Measurements from ENCODE around the gene LAMB3. TPM values are rescaled to one million over a fixed set of nuclear protein-coding genes. Genes with fewer than 3 reads are reported as not detected.

LAMB3 gene
- polyA plus RNA-seq, 1 donor (not counting 4 experiments of a cell fraction or from before 2014, with no cell fraction given), result 659 TPM

DNA sequence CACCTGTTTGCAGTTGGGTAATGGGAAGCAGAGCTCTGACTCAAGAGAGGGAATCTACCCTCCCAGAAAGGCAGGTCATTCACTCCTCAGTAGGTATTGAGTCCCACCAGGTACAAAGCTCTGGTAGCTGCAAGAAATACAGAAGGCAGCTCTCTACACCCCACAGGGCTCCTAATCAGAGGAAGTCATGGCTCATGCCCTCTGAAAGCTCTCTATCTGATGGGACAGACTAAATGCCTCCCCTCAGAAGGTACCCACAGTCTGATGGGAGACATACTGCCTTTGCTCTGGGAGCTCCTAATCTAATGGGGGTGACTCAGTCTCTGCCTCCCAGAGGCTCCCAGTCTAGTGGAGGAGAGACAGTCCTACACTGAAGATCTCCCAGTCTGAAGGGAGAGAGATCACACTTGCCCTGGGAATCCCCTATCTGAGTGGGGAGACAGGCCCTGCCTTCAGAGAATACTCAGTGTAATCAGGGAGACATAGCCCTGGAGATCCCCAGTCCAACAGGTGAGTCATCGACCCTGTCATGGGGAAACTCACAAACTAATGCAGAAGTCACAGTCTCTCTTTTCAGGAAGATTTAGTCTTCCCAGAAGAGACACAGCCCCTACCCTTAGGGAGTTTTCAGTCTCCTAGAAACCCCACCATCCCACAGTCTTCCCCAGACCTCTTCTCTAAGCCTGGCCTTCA, 45.0 kb downstream of the LAMB3 start:
- no peaks in the 10 kb centered on the region for H3K9me3 ChIP-seq (ENCODE audit: control insufficient read depth, low read depth, low read length)
- no peak for TF ChIP-seq CTCF (optimal IDR thresholded peaks at IDR 0.05 in 1 of 3, IDR thresholded peaks at IDR 0.05 in 1 of 3, conservative IDR thresholded peaks at IDR 0.05 in 1 of 3; ENCODE audit: extremely low read depth in 1 of 3, insufficient read depth in 2 of 3, low read length in 3 of 3)
- TF ChIP-seq EZH2 (IDR thresholded peaks at IDR 0.05; ENCODE audit: low read length), result no peak
- H3K79me2 ChIP-seq (ENCODE audit: control insufficient read depth, insufficient read depth, low read length), result no peaks in the 10 kb centered on the region
- H3K4me1 ChIP-seq (ENCODE audit: control insufficient read depth, extremely low read depth, insufficient read depth, low read length), result peaks cover 17% of the 10 kb centered on the region
- peak overlapping the region; percentile 74 for H3K9ac ChIP-seq (ENCODE audit: control insufficient read depth, extremely low read depth, insufficient read depth, low read length)
- H2AFZ ChIP-seq (ENCODE audit: control insufficient read depth, low read length), result no peak overlapping the region
- peak overlapping the region; percentile 41 for H3K4me2 ChIP-seq (ENCODE audit: control insufficient read depth, extremely low read depth, insufficient read depth, low read depth, low read length)
- peaks cover 20% of the 10 kb centered on the region for H4K20me1 ChIP-seq (ENCODE audit: control insufficient read depth, extremely low read depth, insufficient read depth, low read length)
- dilution Hi-C loops (cut with MboI; ENCODE audit: extremely low pct_ligation_motif_present, low sequenced_read_pairs), result no loop called here
- no peaks in the 10 kb centered on the region for H3K27me3 ChIP-seq (ENCODE audit: control insufficient read depth, extremely low read depth, insufficient read depth, low read length)
- H3K4me3 ChIP-seq (ENCODE audit: control insufficient read depth in 2 of 3, extremely low read depth in 1 of 3, insufficient read depth in 2 of 3, low read depth in 1 of 3, low read length in 3 of 3), result no peak overlapping the region
- peak overlapping the region; percentile 83 for H3K27ac ChIP-seq (ENCODE audit: control insufficient read depth, insufficient read depth, low read length)
- no peaks in the 10 kb centered on the region for H3K36me3 ChIP-seq (ENCODE audit: control insufficient read depth in 2 of 2, extremely low read depth in 1 of 2, insufficient read depth in 2 of 2, low read length in 2 of 2)
- FAIRE-seq (peak; percentile 81), DNase-seq (ENCODE audit: low read depth, low spot score) (peak; percentile 76)
- no peaks in the 10 kb centered on the region for H3K9me1 ChIP-seq (ENCODE audit: control insufficient read depth, extremely low read depth, insufficient read depth, low read length)

- no peak overlapping the region for H2AFZ ChIP-seq (ENCODE audit: control insufficient read depth, low read length)
- no peaks in the 10 kb centered on the region for H3K9me3 ChIP-seq (ENCODE audit: control insufficient read depth, low read depth, low read length)
- H3K27ac ChIP-seq (ENCODE audit: control insufficient read depth, insufficient read depth, low read length), result no peak overlapping the region
- no peak for DNase-seq (ENCODE audit: low read depth, low spot score)
- no peaks in the 10 kb centered on the region for H3K79me2 ChIP-seq (ENCODE audit: control insufficient read depth, insufficient read depth, low read length)
- H3K4me3 ChIP-seq (ENCODE audit: control insufficient read depth in 2 of 3, extremely low read depth in 1 of 3, insufficient read depth in 2 of 3, low read depth in 1 of 3, low read length in 3 of 3), result no peak overlapping the region
- no peak overlapping the region for H3K9ac ChIP-seq (ENCODE audit: control insufficient read depth, extremely low read depth, insufficient read depth, low read length)
- no peaks in the 10 kb centered on the region for H3K9me1 ChIP-seq (ENCODE audit: control insufficient read depth, extremely low read depth, insufficient read depth, low read length)
- no peak for FAIRE-seq
- peaks cover 5% of the 10 kb centered on the region for H4K20me1 ChIP-seq (ENCODE audit: control insufficient read depth, extremely low read depth, insufficient read depth, low read length)
- no peaks in the 10 kb centered on the region for H3K27me3 ChIP-seq (ENCODE audit: control insufficient read depth, extremely low read depth, insufficient read depth, low read length)
- H3K4me2 ChIP-seq (ENCODE audit: control insufficient read depth, extremely low read depth, insufficient read depth, low read depth, low read length), result no peak overlapping the region
- TF ChIP-seq EZH2 (IDR thresholded peaks at IDR 0.05; ENCODE audit: low read length) (no peak), CTCF (optimal IDR thresholded peaks at IDR 0.05 in 1 of 3, IDR thresholded peaks at IDR 0.05 in 1 of 3, conservative IDR thresholded peaks at IDR 0.05 in 1 of 3; ENCODE audit: extremely low read depth in 1 of 3, insufficient read depth in 2 of 3, low read length in 3 of 3) (no peak)
- no peaks in the 10 kb centered on the region for H3K36me3 ChIP-seq (ENCODE audit: control insufficient read depth in 2 of 2, extremely low read depth in 1 of 2, insufficient read depth in 2 of 2, low read length in 2 of 2)
- dilution Hi-C loops (cut with MboI; ENCODE audit: extremely low pct_ligation_motif_present, low sequenced_read_pairs), result no loop called here
- H3K4me1 ChIP-seq (ENCODE audit: control insufficient read depth, extremely low read depth, insufficient read depth, low read length), result peaks cover 26% of the 10 kb centered on the region
Observed at GRCh38 chr1:209603877-209604276, 48.3 kb downstream of the LAMB3 start.

Measured in keratinocyte (primary cell).